Kasumi-1 (cell line): ENCODE results near the gene FLNB.

Experiments used
- DNase-seq, 2 experiments: peaks; one replicate each; lab custom pipeline; 2025; lab: John Stamatoyannopoulos, UW

FLNB gene

DNA sequence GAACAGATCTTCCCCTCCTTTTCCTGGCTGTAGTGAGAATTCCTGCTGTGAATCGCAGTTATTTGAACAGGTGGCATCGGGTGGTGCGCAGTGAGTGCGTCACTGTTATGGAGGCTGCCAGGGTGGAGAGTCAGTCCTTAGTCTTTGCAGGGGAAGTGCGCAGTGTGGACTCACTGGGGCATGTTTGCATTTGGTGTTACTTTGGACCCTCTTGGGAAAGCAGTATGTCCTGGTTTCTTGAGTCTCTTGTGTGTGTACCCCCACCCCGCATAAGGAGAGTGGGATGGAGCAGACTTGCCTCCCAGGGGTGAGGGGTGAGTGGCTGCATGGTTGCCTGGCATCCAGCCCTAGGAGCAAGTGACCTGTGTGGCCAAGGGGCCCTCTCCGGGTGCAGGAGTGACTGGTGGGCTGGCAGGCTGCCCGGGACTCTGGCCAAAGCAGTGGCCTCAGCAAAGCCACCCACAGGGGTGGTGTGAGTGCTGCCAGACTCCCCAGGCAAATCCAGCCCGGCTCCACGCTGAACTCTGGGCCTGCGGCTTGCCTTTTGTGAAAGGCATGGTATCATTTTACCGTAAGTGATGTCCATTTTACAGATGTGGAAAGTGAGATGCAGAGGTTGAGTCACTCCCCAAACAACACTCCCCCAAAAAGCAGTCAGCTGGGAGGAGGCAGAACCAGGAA is 156.1 kb downstream of the FLNB start:
- no peak for DNase-seq

DNA sequence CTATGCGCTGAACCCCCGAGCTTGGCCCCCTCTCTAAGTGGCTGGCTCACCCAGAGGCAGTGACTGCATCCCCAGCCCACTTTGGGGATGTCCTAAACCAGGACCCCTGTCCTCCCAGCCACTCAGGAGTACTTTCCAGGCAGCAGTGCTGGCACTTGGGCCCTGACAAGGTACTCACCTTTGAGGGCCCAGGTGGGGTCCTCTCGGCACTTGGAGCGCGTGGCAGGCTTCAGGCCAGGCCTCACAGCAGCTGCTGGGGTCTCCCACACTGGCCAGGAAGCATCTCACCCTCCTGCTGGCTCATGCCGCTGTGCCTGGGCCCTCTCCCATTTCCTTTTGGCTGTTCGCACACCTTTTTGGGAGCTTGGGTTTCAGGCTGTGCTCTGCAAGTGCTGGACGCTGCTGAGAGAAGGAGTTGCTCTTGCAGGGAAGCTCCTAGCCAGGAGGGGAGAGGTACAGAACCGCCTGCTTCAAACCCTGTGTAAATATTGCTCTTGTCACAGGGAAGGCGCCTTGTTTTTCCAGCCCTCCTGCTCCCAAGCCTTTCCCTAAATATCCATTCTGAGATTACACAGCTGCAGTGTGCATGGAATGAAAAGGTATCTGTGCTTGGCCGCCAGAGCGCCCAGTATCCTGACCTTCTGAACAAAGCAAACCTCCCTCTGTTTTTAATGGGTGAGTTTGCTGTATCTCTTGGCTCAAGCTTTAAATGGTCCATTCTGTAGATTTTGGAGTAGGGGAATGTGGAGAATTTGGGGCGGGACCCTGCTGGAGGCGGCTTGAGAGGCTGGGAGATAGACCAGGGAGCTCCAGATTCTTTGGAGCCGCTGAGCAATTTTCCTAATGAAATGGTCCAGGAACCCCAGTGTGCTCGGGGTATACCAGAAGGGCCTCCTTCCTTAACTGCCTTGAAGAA is 156.9 kb downstream of the FLNB start:
- no peak for DNase-seq

DNA sequence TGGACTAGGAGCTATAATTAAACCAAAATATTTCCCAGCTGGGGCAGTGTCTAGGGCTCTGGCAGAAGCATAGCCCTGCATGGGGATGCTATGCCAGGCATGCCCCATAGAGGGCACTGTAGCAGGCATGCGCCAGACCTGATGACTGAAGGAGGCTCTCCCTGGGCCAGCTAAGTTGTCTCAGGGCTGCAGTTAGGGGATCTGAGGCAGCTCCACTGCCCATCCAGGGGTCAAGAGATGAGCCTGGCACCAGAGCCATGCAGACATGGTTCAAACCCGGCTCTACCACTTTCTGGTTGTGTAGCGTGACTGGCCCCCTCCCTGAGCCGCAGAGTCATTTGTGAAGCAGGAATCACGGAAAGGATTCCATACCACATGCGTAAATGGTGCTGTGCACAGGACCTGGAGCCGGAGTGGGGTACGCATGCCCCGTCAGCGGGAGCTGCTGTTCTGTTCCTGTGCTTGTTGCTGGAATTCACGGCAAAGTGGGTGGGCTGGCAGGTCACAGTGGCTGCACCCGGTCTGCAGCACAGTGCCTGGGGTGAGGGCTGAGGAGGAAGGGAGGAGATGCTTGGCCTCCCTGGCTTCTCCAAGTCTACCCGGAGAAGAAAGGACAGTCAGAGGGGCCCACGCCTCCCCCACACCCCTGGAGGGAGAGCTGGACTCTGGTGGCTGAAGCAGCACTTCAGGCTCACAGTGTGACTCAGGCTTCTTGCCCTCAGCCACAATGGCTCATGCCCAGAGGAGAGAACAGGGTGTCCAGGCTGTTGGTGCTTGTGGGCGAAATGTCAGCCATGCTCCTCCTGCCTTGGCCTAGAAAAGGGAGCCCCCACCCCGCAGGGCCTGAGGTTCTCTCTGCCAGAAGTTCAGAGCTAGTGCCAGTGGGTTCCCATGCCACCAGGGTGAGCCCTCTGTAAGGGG is 159.5 kb downstream of the FLNB start:
- DNase-seq = peak; percentile 59 to 66

DNA sequence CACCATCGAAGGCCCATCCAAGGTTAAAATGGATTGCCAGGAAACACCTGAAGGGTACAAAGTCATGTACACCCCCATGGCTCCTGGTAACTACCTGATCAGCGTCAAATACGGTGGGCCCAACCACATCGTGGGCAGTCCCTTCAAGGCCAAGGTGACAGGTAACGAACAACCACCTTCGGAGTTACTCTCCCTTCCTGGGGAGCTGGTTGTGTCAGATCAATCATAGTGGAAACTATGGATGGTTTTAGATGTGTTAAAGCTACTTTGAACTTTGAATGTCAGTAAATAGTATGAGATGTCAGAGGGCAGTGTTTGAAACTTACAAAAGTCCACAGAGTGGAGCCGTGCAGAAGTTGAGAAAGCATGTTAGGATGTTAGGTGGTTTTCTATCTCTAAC is 160.3 kb downstream of the FLNB start:
- DNase-seq = no peak

GRCh38 chr3:58169371-58169770 is 161.1 kb downstream of the FLNB start:
- DNase-seq = no peak

DNA sequence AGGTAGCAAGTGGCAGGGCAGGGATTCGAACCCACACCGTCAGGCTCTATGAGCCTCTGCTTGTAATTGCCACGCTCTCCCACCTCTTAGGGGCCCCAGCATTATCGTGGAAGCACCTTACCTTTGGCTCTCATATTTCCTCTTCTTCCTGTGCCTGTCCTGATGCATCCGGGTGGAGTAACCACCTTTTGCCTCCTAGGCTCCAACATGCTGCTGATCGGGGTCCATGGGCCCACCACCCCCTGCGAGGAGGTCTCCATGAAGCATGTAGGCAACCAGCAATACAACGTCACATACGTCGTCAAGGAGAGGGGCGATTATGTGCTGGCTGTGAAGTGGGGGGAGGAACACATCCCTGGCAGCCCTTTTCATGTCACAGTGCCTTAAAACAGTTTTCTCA is 162.2 kb downstream of the FLNB start:
- DNase-seq = no peak

- no peak for DNase-seq
Observed at GRCh38 chr3:58171126-58171525, 162.9 kb downstream of the FLNB start.

DNA sequence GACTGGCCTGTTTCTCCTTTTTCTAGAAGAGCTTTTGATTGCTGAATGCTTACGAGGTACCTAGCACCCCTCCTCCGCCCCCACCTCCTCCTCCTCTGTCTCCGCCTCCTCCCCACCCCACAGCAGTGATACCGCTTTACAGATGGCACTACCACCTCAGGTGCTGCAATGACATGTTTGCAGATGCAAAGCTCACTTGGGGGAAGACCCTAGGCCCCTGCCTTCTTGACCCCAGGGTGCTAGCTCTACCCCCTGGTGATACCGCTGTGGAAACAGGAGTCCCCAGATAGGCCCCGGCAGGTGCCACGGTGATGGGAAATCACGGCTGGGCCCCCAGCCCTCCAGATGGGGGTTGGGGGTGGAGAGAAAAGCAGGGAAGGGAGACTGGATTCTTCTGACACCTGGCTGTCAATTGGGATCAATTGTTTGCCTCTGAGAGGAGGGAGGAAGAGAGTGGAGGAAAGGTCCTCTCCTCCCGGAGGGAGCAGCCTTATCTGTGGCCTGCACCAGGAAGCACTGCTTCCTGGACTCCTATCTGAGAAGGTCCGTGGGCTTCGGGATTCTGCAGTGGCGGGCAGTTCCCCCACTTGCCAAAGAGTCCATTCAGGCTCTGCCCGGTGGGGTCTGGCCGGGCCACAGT is 164.9 kb downstream of the FLNB start:
- no peak for DNase-seq

- DNase-seq = peak; percentile 48 to 57
Observed at GRCh38 chr3:58173669-58174398, 165.6 kb downstream of the FLNB start.

DNA sequence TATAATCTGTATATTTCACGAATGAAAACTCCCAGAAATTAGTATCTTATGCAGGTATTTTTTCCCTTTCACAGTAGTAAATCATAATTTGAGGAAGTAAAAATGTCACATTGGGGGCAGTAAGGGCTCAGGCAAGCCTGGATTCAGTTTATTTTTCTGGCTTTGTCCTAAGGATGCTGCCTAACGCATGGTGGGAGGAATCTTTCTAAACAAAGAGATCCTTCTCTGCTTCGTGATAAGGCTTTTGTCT is 166.9 kb downstream of the FLNB start:
- peak in 1 of 2 experiments; percentile 11 for DNase-seq

GRCh38 chr3:58175437-58176184 is 167.4 kb downstream of the FLNB start:
- DNase-seq = no peak

DNA sequence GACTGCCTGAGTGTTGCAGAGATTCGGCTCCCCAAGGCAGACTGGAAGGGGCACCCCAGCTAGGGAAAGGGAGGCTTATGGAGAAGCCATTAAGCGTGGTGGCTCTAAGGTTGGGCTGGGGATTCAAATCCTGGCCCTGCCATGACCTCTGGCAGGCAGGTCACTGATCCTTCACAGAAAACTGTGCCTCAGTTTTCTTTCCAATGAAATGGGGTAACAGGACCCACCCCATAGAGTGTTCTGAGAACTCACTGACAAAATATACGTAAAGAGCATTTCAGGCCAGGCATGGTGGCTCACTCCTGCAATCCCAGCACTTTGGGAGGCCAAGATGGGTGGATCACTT is 167.9 kb downstream of the FLNB start:
- no peak for DNase-seq

DNA sequence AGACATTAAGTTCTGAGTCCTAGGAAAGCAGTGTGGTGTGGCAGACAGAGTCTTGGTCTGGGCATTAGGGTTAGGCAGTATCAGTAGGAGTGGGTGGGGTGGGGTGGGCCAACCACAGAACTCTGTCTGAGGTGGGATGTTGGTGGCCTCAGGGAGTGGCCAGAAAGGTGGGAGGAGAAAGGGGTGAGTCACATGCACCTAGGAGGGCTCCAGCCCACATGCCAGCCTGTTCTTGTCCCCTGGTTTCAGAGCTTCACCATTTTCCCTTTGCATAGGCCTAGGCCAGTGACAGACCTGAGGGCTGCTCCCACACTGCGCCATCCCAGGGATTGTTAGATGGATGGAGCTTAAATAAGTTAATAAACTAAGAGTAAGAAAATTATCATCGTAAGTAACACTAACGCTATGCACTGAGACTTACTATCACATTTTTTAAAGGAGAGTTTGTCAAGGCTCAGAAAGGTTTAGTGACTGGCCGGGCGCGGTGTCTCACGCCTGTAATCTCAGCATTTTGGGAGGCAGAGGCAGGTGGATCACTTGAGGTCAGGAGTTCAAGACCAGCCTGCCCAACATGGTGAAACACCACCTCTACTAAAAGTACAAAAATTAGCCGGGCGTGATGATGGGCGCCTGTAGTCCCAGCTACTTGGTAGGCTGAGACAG is 168.7 kb downstream of the FLNB start:
- DNase-seq = no peak

DNA sequence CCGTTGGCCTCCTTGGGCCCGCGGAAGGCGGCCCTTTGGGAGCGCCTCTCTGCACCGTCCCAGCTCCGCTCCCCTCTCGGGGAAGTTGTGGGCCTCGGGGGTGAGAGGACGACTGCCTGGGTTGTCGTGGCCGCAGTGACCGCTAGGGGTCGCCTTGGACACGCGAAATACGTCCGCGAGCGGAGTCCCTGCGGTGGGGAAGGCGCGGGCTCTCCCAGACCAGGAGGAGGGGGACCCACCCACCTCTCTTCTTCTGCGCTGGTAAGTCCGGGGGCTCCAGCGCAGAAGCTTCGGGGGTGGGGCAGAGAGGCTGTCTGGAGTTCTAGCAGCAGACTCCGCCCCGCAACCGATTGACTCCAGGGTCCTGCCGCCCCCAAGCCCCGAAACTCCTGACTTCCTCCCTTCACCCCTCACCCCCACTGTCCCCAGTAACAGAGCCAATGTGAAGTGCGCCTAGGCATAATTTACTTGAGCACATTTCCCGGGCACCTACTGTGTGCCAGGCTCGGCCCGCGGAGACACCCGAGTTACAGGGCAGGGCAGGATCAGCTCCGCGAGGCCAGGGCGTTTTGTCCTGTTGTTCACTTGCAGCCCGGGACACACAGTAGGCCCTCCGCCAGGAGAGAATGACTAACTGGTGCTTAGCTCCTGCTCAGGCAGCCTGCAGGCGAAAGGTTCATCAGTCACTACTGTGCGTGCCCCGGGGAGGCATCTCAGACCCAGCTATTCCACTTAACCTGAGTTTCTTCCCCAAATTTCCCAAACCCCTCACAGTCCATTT is 169.7 kb downstream of the FLNB start:
- DNase-seq = peak; percentile 81 to 83

- no peak for DNase-seq
Observed at GRCh38 chr3:58178528-58179234, 170.5 kb downstream of the FLNB start.

- DNase-seq = no peak
Observed at GRCh38 chr3:58179235-58180098, 171.2 kb downstream of the FLNB start.

- no peak for DNase-seq
Observed at GRCh38 chr3:58180099-58180880, 172.1 kb downstream of the FLNB start.
